GM21529 (cell line): Measurements from ENCODE around the gene PGAP3.
A peak's percentile ranks its signal among the peaks of the same experiment; 100 is the strongest.

ENCODE experiments used
- ATAC-seq: cut with Tn5 transposase; IDR thresholded peaks from one replicate; pipeline ENCODE4 v1.9.1; 2021; ENCODE audit not compliant: unreplicated experiment

The PGAP3 gene

GRCh38 chr17:39639566-39640458, 48.0 kb downstream of the PGAP3 start:
- ATAC-seq = no peak

DNA sequence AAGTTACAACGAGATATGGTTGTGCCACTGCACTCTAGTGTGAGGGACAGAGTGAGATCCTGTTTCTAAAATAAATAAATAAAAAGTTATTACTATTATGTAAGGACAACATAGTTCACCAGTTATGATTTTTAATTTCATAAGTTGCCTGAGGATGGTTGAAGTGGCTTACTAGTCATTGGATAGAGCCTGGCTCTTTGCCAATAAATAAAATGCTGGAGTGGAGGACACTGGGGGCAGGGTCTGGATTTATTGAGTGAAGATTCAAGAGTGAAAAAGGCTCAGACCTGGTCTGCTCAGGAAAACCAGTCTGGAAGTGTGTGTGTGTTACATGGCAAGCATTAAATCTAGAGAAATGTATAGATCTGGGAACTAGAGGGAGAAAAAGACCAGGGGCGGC, 48.8 kb downstream of the PGAP3 start:
- ATAC-seq = no peak

GRCh38 chr17:39638317-39638716, 49.5 kb downstream of the PGAP3 start:
- no peak for ATAC-seq

DNA sequence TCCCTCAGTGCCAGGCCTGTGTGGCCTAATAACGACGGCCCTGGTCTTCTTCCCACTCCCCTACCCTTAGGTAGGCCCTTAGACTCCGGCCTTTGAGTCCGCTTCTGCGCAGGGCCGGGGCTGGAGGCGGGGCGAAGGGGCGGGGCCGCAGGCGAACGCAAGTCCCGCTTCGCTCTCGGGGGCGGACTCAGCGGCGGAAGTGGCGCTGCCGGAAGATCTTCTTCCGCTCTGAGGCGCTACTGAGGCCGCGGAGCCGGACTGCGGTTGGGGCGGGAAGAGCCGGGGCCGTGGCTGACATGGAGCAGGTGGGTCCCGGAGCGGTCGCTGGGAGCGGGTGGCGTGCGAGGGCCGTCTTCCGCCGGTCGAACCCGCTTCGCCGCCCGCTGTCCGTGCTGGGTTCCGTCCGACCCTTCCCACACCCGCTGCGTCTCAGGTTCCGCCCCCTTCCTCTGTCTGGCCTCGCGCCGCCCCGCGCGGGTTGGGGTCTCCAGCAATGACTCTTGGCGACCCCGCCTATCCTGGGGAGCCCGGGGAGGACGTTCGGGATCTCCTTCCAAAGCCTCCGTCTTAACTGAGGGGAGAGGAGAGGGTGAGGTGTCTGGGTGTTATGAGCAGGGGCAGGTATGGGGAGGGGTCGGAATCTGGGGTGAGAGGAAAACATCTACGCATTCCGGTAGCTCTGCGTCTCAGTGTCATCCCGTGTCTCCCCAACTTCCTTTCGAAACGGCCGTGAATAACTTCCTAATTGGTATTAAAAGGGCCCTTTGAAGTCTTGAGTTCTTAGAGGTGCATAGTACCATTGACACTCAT, 50.7 kb downstream of the PGAP3 start, which contains the start of gene STARD3:
TSS of gene STARD3 (plus strand) at position 218 of the 810 bp plus-strand sequence. CDS start 16,388 bp downstream, outside the sequence.
- ATAC-seq = peak; percentile 83

GRCh38 chr17:39636587-39636926, 51.3 kb downstream of the PGAP3 start:
- peak; percentile 11 for ATAC-seq

DNA sequence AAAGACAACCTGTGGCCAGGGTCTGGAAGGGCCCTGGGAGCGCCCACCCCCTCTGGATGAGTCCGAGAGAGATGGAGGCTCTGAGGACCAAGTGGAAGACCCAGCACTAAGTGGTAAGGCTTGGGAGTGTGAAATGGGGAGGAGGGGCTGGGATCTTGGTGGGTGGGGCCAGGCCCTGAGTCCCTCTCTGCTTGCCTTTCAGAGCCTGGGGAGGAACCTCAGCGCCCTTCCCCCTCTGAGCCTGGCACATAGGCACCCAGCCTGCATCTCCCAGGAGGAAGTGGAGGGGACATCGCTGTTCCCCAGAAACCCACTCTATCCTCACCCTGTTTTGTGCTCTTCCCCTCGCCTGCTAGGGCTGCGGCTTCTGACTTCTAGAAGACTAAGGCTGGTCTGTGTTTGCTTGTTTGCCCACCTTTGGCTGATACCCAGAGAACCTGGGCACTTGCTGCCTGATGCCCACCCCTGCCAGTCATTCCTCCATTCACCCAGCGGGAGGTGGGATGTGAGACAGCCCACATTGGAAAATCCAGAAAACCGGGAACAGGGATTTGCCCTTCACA, 52.2 kb downstream of the PGAP3 start:
- ATAC-seq = no peak

GRCh38 chr17:39634384-39634871, 53.4 kb downstream of the PGAP3 start:
- ATAC-seq = no peak

GRCh38 chr17:39633570-39634183, 54.2 kb downstream of the PGAP3 start:
- no peak for ATAC-seq

GRCh38 chr17:39632153-39632941, 55.5 kb downstream of the PGAP3 start:
- no peak for ATAC-seq

DNA sequence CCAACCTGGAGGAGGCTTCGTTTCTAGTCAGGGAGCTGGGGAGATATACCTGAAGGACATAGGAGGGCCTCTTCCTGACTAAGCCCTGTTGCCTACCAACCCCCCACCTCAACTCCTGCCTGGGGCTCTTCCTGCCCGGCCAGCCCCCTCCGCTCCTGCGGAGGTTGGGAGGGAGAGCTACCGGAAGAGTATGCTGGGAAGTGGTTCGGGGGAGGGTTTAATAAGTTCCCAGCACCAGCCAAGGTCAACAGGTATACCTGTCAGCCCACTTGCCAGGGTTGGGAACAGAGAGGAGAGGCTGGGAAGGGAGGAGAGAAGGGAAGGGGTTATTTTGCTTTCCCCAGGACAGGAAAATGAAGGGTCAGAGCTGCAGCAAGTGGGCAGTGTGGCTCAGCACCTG, 56.5 kb downstream of the PGAP3 start:
- no peak for ATAC-seq

DNA sequence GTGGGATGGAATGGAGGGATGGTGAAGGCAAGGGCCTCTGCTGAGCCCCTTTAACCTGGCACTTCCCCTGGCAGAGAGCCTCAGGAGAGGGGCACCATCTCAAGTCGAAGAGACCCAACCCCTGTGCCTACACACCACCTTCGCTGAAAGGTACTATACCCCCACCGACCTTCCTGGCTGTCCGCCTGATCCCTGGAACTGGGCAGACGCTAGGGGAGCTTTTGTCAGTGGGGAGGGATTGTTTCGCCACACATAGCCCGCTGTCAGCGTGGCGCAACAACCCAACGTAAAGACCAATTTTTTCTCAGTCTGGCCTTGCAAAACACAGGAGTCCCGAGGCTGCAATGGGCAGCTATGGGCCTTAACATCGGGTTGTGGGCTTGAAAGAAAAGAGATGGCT, 58.0 kb downstream of the PGAP3 start:
- no peak for ATAC-seq

- no peak for ATAC-seq
These were observed 58.4 kb downstream of the PGAP3 start for GRCh38 chr17:39629494-39629880.

GRCh38 chr17:39628655-39629493, 59.0 kb downstream of the PGAP3 start:
- no peak for ATAC-seq

GRCh38 chr17:39627712-39628516, 59.9 kb downstream of the PGAP3 start:
- no peak for ATAC-seq

GRCh38 chr17:39627047-39627711, 60.7 kb downstream of the PGAP3 start:
- no peak for ATAC-seq

DNA sequence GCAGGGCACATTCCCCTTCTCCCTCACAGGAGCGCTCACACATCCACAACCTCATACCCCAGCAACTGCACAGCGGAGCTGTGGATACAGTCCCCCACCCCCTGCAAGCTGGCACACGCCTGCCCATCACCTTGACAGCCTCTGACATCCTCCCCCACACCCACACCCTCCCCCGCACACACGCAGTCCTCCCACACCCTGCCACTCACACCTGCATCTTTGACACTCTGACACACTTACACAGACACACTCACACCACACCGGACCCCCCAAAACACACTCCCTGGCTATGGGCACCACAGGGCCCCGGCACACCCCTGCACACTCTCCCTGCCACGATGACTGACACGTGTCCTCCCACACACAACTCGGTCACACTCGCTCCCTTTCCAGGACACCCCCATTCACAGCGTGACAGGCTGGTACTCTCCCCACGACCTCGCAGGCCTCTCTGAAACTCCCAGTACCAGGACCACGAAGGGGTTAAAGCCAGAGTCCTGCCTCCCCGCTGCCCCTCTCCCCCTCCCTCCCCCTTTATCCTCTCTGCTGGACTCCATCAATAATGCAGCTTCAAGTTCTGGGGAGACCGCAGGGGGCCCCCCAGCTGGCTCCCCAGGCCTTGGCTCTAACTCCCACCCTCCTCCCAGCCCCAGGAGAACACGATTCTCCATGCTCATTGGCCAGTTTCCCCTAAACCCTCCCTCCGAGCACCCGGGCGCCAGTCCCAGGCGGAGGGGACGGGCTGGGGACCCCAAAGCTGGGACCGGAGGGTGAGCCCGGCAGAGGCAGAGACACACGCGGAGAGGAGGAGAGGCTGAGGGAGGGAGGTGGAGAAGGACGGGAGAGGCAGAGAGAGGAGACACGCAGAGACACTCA, 61.4 kb downstream of the PGAP3 start, which contains the start of gene PPP1R1B:
TSS of gene PPP1R1B (plus strand) at position 782 of the 876 bp plus-strand sequence. CDS start 441 bp downstream, outside the sequence.
- no peak for ATAC-seq

GRCh38 chr17:39625198-39625785, 62.6 kb downstream of the PGAP3 start:
- ATAC-seq = no peak
